ENCODE results near the gene CCDC148.
"Not testable (repeated sequence)": the region's sequence is repeated elsewhere in the genome, so short reads cannot be mapped to it uniquely, and the experiment has no call there.

CCDC148 gene

GRCh38 chr2:158481116-158481515, 24.6 kb upstream of the CCDC148 start:
- no peak for DNase-seq

- no peak for DNase-seq
Measured at GRCh38 chr2:158478816-158479215, 22.3 kb upstream of the CCDC148 start.

- DNase-seq, result no peak
Measured at GRCh38 chr2:158478237-158478636, 21.7 kb upstream of the CCDC148 start.

DNA sequence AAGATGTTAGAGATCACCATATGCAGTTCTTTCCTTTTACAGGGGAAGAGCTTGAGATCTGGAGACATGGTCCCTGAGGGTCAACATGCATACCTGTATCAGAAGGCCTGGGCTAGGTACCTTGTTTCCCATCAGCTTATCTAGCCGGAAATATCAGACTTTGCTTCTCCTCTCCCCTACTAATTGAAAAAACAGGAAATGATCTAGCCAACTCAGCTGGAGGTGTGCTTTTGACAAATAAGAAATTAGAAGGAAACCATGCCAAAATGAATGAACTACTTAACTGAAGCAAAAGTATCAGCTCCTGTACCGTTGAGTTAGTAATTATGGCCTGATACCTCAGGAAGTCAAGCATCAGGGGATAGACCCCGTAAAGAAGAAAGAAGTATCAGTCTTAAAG, 20.6 kb upstream of the CCDC148 start:
- no peak for DNase-seq

GRCh38 chr2:158474526-158475011, 18.0 kb upstream of the CCDC148 start:
- DNase-seq, result not testable (repeated sequence)

DNA sequence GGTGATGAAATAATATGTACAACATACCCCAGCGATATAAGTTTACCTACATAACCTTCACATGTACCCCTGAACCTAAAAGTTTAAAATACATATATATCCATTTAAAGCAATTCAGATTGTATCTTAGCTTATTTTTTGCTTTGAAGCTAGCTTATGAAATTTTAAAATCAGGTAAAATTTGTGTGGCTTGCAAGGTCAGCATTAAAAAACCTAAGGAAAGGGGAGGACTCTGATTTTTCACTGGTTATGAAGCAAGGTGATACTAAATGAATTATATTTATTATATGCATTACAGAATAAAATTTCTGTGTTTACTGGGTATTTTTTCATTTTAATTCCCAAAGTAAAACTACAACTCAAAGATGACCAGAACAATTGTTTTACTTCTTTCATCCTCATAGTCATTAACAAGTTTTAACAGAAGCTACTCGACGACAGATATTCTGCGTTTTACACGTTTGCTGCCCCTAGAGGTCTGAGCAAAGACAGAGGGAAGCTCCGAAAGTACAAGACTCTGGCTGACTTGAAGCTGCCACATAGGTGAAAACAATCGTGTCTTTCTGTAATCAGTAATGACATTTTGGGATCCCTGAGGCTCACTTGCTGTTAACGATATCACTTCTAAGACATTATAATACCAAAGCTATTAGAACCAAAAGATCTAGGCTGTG, 17.3 kb upstream of the CCDC148 start:
- DNase-seq, result no peak

GRCh38 chr2:158473300-158473699, 16.7 kb upstream of the CCDC148 start:
- not testable (repeated sequence) for DNase-seq

DNA sequence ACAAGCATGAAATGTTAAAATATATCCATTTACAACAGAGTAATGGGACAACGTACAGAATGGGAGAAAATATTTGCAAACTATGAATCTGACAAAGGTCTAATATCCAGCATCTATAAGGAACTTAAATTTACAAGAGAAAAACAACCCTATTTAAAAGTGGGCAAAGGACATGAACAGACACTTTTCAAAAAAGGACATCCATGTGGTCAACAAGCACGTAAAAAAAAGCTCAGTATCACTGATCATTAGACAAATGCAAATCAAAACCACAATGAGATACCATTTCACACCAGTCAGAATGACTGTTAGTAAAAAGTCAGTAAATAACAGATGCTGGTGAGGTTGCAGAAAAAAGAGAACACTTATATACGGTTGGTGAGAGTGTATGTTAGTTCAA, 16.3 kb upstream of the CCDC148 start:
- DNase-seq, result not testable (repeated sequence)

DNA sequence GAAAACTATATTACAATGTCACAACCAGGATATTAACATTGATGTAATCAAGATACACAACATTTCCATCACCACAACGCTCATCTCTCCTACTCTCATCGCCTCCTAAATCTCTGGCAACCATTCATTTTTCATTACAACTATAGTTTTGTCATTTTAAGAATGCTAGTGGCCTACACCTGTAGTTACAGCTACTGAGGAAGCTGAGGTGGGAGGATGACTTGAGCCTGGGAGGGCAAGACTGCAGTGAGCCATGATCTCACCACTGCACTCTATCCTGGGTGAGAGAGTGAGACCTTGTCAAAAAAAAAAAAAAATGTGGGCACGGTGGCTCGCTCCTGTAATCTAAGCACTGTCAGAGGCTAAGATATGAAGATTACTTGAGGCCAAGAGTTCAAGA, 10.7 kb upstream of the CCDC148 start:
- no peak for DNase-seq

DNA sequence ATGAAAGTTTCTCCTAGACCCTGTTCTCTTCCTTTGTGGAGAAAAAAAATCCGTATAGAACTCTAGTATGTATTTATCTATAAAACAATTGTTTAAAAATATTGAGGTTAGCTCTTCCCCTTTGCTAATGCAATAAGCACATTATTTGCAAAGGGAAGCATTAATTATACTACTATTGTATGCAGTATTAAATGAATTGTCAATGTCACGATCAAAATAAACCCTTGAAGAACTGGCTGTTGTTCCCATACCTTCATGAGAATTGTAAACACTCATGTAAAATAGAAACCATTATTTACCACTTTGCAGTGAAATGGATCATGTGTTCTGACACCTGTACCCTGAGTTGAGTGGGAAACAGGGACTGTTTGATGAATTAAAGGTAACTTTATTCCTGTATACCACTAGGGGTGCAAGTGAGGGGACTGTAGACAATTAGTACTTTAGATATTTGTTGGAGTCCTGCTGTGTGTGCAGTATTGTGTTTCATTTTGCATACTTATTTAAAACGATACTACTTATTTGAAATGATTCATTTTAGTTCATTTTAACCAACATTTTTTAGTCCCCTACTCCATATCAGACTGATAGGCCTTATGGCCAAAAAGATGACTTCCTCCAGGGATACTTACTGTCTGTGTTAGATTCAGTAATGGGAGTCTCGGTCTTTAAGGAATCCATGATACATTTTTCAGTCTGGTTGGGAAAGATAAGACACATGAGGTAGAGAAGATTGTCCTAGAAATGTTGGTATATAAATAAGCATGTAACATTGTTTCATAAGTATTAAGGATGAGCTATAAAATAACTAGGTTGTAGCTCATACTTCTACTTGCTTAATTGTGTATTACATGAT, 8.1 kb upstream of the CCDC148 start:
- no peak for DNase-seq

DNA sequence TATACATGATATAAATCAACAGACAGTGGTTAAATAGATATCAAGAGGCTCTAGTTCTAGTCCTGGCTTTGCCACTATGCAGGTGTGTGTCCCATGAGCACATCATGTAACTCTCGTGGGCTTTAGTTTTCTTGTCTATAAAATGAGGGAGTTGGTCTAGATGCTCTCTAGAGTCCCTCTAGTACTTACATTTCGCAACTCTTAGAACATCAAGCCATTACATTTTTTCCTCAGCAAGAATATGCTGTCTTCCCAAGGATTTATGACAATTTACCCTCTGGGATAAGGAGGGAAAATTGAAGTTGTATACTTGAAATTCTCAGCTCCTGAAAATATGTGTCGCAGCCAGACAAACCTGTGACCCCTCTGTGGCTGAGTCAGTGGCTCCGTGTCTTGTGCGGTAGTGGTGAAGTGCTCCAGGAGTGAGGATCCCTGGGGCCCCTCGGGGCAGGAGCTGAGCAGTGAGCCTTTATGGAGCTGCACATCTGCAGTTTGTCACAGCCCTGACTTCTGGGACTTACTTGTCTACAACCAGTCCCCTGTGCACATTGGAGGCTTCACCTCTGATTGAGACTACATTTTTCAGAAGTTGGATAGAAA, 7.0 kb upstream of the CCDC148 start:
- no peak for DNase-seq

DNA sequence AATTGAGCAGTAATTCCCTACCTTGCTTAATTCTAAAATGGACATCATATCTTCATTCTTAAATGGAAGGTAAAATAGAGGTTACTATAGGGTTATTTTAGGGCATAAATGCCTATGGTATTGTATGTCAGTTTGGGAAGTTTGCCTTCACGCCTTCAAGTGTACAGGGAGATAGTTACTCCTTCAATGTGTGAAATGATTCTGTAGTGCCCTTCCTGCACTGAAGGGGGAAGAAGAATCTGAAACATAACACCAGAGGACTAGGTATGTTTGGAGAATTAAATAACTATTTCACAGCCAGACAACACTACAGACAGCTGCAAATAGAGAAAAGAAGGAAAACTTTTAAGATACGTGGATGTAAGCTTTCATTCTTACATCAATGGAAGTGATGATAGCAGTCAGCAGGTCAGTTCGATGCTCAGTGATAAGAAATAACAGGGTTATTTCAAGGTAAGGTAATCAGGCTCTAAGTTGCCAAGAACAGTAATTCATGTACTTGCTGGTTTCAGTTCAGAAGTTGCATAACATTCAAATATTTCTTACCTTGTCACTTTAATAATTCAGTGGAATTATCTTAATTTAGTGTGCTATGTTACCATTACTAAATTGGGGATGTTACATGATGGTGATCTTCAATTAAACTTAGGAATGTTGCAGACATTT, 4.2 kb upstream of the CCDC148 start:
- DNase-seq, result no peak

DNA sequence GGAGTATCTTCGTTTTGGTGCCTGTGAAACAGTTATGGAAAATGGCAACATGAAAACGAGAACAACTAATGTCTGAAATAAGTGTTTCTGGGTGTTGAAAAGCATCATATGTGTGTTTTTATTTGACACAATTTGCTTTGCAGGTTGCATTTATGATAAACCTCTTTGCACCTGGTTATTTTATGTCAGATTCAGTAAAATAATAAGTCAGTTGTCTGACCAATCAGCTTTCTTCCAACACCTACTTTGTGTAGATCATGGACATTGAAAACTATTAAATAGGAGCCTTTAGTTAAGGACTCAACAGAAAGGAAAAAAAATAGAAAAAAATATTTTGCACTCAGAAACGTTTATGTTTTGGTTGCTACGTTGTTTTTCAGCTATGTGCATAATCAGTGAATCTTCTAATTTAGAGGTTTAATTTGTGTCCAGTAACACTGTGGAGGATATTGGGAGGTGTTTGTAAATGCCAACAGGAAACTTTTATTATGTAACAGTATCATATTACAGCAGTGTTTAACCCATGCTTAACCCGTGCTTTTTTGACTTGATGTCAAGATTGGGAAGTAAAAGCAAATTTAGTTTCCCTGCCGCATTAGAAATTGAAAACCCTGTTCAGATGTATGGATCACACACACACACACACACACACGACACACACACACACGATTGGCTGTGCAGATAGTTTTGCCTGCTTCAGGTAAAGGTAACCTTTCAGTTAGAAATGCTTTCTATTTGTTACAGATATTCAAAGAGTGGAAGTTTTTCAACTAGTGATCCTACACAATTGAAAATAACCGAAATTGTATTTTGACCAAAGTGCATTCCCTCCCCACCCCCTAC, 2.8 kb upstream of the CCDC148 start:
- no peak for DNase-seq

DNA sequence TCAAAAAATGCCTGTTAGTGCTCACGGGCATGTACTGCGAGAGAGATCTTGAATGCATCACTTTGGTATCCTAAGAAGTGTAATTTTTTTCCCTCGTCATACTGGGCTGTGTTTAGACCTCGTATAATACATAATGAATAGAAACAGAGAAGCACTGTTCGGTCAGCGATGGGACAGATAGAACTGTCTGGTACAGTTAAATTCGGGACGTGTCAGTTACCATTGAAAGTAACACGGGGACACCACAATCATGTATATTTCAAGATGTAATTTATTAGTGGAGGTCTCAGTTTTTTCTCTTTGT, 2.0 kb upstream of the CCDC148 start:
- DNase-seq, result no peak

GRCh38 chr2:158457826-158458616, 1.5 kb upstream of the CCDC148 start:
- DNase-seq, result peak; percentile 39

DNA sequence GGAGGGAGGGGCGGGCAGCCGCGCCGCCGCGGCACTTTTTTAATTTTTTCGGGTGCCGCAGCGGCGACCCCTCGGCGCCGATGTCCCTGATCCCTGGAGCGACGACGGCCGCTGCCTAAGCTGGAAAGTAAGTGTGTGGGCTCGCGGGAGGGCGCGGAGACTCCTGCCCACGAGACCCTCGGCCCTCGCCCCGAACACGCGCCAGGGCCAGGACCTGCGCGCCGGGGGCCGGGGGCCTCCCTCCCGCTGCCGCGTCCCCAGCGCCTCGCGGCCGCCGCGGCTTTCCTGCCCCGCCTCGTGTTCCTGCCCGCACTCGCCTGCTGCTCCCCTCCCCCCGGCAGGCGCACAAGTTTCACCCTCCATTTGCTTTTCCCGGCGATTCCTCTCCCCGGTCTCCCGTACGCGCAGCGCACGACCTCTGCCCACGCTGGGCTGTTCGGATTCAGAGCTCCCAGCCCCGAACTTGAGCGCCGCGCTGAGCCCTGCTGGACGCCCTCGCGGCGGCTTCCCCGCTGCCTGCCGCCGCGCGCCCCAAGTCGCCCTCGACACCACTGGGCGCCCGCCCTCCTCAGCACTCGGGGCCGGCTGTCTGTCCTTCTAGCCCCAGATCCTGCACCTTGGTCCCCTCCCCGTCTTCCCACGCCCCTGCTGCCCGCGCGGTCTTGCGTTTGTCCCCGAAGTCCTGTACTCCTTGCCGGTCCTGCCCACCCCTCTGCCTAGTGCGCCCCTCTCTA, 706 bp upstream of the CCDC148 start:
- DNase-seq, result peak; percentile 52

DNA sequence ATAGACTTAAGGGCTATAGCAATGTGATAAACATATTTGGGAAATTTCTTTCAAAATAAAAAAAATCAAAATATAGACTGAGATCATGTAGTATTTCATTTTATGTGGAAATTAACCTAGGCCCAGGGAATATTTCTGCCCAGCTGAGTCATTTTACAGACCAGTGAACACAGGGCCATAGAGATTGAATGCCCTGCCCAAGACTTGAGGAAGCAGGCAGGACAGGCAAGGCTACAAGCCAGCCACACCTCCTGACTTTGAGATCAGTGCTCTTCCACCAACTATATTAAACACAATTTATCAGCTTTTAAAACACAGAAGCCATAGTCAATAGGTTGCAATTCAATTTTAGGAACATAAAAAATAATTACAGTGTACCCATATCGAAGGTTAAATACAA, 12.9 kb downstream of the CCDC148 start:
- DNase-seq, result no peak

GRCh38 chr2:158439062-158439461, 17.5 kb downstream of the CCDC148 start:
- not testable (repeated sequence) for DNase-seq

- not testable (repeated sequence) for DNase-seq
Measured at GRCh38 chr2:158433716-158434115, 22.8 kb downstream of the CCDC148 start.

DNA sequence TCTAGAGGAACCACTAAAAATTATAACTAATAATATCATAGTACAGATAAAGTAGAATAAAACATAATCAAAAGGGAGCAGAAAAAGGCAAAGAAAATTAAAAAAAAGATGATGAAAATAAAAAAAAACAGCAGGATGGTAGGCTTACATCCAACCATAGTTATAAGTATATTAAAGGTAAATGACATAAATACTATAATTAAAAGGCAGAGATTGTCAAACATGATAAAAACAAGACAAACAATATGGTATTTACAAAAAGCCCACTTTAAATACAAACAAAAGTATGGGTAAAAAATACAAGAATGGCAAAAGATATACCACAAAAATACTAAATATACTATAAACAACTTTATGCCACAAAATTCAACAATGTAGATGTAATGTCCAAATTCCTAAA, 24.4 kb downstream of the CCDC148 start:
- no peak for DNase-seq

DNA sequence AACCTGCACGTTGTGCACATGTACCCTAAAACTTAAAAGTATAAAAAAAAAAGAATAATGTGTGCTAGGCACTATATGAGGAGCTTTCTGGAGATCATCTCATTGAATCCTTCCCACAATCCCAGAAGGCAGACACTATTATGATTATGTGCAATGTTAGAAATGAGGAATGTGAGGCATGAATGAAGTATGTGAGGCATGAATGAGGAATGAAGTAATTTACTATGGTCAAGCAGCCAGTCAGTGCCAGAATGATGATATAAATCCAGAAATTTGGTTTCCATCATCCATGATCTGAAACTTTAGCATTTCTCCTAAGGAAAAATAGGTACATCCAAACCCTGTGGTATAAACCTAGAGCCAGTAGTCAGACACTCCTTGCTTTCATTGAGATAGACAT, 42.0 kb downstream of the CCDC148 start:
- DNase-seq, result no peak
